ENCODE results near the gene DENND4C.
"Not testable (repeated sequence)": the region's sequence is repeated elsewhere in the genome, so short reads cannot be mapped to it uniquely, and the experiment has no call there.

The DENND4C gene

DNA sequence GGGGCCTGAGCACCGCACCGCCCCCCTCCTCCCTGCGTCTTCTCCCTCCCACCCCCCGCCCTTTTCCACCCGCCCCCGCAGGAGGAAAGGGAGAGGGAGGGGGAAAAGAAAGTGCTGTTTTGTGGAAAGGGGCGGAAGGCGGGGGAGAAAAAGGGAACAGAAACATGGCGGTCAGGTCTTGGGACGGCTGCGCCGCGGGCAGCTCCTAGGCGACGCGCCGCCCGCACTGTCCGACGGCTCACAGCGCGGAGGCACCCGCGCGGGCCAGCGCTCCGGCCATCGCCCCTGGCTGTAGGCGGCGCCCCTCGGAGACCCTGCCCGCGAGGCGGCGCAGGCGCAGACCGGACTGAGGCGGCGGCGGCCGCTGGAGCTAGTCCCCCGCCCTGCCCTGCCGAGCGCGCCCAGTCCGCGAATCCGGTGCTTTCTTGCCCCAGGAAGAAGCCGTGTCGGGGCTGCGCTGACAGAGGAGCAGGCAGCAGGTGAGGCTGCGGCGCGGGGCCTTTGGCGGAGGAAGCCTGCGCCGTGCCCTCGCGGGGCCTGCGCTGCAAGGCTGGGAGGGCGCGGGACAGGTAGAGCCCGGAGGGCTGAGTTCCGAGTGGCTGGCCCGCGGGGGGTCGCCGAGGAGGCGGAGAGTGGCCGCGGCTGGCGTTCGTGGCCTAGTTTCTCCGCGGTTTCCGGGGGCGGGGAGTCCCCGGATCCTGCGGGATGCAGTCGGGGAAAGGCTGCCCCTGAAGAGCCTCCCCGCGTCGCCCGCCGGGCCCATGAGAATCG lies at the start of gene DENND4C:
TSS of gene DENND4C (plus strand) at position 339 of the 771 bp plus-strand sequence. CDS start 45,482 bp downstream, outside the sequence.
- DNase-seq = peak; percentile 75

DNA sequence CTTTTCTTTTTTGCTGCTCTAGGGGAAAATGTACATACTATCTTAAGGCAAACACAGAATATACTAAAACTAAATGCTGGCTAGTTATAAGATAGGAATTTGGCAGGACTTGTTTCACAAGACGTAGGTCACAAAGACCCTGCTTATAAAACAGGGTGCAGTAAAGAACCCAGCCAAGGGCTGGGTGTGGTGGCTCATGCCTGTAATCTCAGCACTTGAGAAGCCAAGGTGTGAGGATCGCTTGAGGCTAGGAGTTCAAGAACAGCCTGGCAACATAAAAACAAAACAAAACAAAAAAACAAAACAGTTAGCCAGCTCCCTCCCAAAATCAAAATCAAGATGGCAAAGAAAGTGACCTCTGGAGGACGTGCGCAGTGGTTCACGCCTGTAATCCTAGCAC lies 49.5 kb upstream of the DENND4C start:
- no peak for DNase-seq

DNA sequence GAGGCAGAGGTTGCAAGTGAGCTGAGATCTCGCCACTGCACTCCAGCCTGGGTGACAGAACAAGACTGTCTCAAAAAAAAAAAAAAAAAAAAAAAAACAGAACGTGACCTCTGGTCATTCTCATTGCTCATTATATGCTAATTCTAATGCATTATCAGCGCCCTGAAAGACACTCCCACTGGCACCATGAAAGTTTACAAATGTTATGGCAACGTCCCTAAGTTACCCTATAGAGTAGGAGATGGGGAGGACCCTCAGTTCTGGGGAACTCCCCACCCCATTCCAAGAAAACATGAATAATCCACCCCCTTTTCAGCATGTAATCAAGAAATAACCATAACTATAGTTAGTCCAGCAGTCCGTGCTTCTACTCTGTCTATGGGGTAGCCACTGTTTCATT lies 48.9 kb upstream of the DENND4C start:
- DNase-seq = no peak

GRCh38 chr9:19184144-19184917 lies 46.2 kb upstream of the DENND4C start:
- no peak for DNase-seq

DNA sequence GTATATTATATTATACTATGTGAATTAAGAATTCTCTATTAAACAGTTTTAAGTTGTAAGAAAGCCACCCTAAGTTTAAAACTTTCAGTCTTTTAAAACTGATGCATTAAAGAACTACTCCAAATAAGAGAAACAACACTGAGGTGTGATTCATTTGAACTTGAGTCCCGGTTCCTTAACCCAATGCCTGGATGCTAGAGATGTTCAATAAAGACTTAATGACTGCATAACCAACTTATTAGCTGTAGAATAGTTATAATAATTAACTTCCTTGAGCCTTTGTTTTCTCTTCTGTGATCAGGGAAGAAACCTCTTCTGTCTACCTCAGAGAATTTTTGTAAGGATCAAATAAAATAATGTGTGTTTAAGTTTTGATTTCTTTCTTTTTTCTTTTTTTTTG lies 45.3 kb upstream of the DENND4C start:
- DNase-seq = no peak

- no peak for DNase-seq
Observed at GRCh38 chr9:19186232-19186631, 44.3 kb upstream of the DENND4C start.

GRCh38 chr9:19188771-19189170 lies 41.7 kb upstream of the DENND4C start:
- DNase-seq = no peak

DNA sequence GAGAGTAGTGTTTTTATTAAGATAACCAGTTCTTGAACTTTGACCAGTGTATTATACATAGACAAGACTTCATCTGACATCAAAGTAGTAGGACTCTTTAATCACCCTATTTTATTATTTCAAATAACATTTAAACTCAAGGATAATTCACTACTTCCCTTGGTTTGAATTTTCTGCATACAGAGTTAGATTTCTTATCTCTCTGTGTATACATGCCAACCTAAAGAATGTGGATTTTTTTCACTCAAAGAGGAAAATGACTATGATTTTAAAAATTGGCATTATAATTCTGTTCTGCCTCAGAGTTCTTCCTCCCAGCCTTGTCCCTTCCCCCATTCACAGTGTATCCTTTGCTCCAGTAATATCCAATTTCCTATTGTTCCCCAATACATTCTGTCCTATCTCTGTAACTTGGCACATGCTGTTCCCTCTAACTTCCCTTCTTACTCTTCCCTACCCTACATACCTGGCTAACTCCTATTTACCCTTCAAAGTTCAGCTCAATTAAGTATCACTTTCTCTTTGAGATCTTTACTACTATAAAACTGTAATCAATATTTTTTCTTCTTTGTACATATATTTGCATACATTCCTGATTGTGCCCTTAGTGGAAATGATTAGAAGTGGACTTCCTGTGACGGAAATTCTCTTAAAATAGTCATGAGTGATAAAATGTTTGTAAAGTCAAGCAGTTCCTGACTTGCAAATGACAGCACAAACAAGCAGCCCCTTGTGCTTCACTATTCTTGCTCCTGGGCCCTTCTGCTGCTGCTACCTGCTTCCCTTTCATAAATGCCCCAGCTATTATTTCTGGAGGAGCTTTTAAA lies 38.1 kb upstream of the DENND4C start:
- DNase-seq = no peak

DNA sequence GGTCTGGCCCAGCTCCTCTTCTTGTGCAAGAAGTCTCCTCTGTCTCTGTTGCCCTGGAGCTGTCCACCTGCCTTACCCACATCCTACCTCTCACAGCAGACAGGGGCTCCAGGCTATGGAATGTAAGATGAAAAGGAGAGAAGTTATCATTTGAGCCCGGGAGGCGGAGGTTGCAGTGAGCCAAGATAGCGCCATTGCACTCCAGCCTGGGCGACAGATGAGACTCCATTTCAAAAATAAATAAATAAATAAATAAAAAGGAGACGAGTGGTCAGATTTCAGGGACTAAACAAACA lies 37.5 kb upstream of the DENND4C start:
- no peak for DNase-seq

DNA sequence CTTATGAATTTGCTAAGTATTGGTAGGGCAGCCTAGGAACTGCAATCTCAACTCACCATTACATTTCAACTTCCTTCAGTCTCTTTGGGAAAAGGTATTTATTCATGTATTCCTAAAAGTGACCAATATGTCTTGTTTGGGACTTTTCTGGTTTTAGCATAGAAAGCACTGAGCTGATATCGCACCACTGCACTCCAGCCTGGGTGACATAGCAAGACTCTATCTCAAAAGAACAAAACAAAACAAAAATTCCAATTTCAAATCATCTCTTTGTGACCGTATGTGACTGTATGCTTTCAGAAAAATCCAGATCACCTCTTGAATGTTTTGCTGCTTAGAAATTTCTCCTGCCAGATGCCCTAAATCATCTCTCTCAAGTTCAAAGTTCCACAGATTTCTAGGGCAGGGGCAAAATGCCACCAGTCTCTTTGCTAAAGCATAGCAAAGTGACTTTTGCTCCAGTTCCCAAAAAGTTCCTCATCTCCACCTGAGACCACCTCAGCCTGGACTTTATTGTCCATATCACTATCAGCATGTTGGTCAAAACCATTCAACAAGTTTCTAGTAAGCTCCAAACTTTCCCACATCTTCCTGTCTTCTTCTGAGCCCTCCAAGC lies 37.0 kb upstream of the DENND4C start:
- not testable (repeated sequence) for DNase-seq

DNA sequence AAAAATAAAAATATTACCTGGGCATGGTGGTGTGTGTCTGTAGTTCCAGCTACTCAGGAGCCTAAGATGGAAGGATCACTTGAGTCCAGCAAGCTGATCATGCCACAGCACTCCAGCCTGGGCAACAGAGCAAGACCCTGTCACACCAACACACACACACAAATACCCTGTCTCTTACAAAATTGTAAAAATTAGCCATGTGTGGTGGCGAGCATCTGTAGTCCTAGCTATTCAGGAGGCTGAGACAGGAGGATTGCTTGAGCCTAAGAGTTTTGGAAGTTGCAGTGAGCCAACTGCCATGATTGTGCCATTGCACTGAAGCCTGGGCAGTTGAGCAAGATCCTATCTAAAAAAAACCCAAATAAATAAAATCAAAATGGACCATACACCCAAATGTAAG lies 32.1 kb upstream of the DENND4C start:
- no peak for DNase-seq

DNA sequence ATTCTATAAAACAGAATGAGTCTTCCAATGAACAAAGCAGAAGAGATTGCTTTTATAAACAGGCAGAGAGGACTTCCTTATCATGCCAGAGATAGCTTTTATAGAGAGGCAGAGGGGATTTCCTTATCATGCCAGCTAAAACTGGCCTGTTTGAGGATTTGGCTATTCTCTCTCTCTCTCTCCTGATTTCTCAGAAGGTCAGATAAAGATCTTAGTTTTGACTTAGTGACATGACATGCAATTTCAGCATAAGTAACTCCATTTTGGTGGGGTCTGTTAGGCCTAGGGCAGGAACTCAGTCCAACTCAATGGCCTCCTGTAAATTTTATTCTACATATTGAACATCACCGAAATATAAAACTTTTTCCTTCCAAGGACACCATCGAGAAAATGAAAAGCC lies 31.5 kb upstream of the DENND4C start:
- DNase-seq = no peak

GRCh38 chr9:19200229-19200628 lies 30.3 kb upstream of the DENND4C start:
- no peak for DNase-seq

- peak; percentile 21 for DNase-seq
Observed at GRCh38 chr9:19201899-19202891, 28.3 kb upstream of the DENND4C start.

DNA sequence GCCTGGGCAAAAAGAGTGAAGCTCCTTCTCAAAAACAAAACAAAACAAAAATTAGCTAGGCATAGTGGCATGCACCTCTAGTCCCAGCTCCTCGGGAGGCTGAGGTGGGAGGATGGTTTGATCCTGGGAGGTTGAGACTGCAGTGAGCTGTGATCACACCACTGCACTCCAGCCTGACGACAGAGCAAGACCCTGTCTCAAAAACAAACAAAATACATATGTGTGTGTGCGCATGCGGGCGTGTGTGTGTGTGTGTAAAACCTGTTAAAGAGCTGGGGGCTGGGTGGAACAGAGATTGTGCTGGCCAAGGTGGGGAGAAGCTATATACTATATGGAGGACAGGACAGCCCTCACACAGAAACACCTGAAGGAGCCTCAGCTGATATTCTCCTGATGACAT lies 27.4 kb upstream of the DENND4C start:
- no peak for DNase-seq

DNA sequence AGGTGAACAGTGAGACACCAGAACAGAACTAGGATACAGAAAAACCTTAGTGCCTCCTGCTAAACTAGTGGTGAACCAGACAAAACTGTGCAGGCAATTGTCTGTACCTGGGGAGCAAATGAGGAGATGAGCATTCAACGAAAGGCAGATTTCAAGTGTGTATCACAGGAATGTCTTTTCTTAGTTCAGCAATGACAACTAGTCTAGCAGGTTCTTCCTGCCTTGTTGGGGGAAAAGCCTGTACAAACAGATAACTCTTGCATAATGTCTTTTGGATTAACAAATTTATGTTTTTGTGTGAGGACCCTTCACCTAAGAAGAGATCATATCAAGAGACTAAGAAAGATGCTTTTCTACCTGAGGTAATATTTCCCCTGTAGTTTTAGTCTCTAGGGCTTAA lies 21.8 kb upstream of the DENND4C start:
- no peak for DNase-seq

DNA sequence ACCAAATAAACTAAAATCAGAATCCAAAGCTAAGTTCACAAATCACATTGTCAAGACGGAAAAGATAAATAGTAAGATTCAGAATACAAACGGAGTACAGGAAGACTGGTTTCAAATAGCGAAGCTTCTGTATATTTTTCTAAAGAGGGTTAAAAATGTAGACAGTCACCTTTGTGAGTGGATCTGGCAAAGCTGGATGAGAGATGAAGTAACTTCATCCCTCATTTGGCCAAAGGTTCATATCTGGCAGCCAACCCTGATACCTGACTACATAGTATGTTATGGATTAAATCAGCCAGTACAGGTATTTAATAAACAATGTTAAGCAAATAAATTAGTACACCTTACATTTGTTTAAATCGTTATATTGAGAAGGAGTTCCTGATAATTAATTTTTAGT lies 21.3 kb upstream of the DENND4C start:
- no peak for DNase-seq

DNA sequence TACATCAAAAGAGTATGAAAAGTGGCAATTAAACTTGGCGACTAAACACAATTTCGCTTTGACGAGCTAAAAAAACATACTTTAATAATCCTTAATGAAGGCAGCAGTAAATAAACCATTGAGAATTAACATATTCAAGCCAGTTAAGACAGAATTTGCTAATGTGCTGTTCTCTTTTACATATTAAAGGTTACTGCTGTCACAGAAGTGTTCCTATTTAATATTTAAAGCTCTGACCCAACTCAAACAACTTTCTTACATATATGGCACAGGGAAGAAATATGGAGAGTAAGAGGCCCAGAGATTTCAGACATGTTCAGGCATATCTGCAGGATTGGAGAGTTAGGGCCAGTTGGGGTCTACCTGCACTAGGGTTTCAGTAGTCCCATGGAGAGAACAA lies 16.7 kb upstream of the DENND4C start:
- no peak for DNase-seq

DNA sequence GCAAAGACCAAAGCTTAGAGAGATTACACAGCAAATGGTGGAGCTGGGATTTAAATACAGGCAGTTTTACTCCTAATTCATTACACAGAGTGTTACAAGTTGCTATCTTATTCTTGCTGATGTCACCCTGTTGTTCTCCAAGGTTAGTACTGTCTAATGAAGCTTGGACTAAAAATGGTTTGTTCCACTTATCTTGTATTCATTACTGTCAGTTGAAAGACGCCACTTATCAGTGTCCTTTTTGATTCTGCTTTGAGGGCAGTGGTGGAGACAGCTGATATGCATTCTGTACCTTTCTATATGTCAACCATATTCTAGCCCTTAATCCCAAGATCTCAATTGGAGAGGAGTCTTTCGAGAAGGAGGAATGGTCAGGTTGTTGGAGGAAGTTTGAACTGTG lies 14.0 kb upstream of the DENND4C start:
- no peak for DNase-seq

DNA sequence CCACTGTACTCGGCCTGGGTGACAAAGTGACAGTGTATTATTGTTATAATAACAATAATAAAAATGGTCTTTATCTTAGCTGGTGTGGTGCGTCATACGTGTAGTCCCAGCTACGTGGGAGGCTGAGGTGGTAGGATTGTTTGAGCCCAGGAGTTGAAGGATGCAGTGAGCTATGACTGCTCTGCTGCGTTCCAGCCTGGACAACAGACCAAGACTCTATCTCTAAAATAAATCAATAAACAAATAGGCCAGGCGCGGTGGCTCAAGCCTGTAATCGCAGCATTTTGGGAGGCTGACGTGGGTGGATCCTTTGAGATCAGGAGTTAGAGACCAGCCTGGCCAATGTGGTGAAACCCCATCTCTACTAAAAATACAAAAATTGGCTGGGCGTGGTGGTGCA lies 9.2 kb upstream of the DENND4C start:
- no peak for DNase-seq

GRCh38 chr9:19223724-19224123 lies 6.8 kb upstream of the DENND4C start:
- no peak for DNase-seq

DNA sequence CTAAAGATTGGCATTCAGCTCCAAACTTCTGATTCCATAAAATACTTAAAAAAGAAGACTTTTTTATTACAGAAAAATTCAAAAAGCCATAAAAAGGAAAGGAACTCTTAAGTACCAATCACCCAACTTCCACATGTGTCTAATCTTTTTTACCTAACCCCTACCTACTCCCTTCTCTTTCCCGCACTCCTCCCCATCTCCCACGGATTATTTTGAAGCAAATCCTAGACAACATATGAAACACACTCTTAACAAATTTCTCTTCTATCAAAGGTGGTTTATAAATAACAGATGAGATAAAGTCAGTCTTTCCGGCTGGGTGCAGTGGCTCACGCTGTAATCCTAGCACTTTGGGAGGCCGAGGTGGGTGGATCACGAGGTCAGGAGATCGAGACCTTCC lies 5.9 kb upstream of the DENND4C start:
- DNase-seq = no peak

All from NCI-H1105 treated with DMSO at 0.1 percent for 48 hours (cell line).